Endodermal cell (in vitro differentiated cells): Measurements from ENCODE around the gene RARG. TPM values are rescaled to one million over a fixed set of nuclear protein-coding genes. Genes with fewer than 3 reads are reported as not detected.

Experiments used
- DNase-seq: peaks from one replicate; pipeline ENCODE4 v3.0.0-alpha.2; 2017
- H3K27ac ChIP-seq: 2 replicates; pipeline ENCODE4 v1.5.1; 2013; ENCODE audit warnings: mild to moderate bottlenecking, low read depth, low read length, moderate library complexity
- H3K27me3 ChIP-seq: 2 replicates; pipeline ENCODE4 v1.6.1; 2013; ENCODE audit warnings: mild to moderate bottlenecking, low read length, moderate library complexity; ENCODE audit not compliant: insufficient read depth, control insufficient read depth, poor library complexity, severe bottlenecking
- H3K36me3 ChIP-seq: 2 replicates; pipeline ENCODE4 v1.7.0; 2013; ENCODE audit warnings: mild to moderate bottlenecking, low read length, moderate library complexity; ENCODE audit not compliant: control insufficient read depth, insufficient read depth
- H3K4me1 ChIP-seq: one replicate; pipeline ENCODE4 v1.7.0; 2013; ENCODE audit warnings: low read length; ENCODE audit not compliant: control insufficient read depth, insufficient read depth
- H3K4me3 ChIP-seq: 2 replicates; pipeline ENCODE4 v1.5.1; 2013; ENCODE audit warnings: mild to moderate bottlenecking, low read length, moderate library complexity
- H3K9ac ChIP-seq: 2 replicates; pipeline ENCODE4 v1.6.1; 2013; ENCODE audit warnings: mild to moderate bottlenecking, low read length, moderate library complexity; ENCODE audit not compliant: poor library complexity, severe bottlenecking; ENCODE audit errors: extremely low read depth
- H3K9me3 ChIP-seq: 2 replicates; pipeline ENCODE4 v1.6.1; 2013; ENCODE audit warnings: mild to moderate bottlenecking, low read length, moderate library complexity; ENCODE audit not compliant: control insufficient read depth
- H3K27ac Mint-ChIP-seq: 2 replicates; pipeline ENCODE4 v1.8.0; 2020; ENCODE audit warnings: mixed read lengths
- H3K27me3 Mint-ChIP-seq: 2 replicates; pipeline ENCODE4 v1.8.0; 2021; ENCODE audit warnings: mild to moderate bottlenecking, mixed read lengths; ENCODE audit not compliant: insufficient read depth
- H3K36me3 Mint-ChIP-seq: 2 replicates; pipeline ENCODE4 v1.8.0; 2020; ENCODE audit warnings: low read depth, mixed read lengths
- H3K4me1 Mint-ChIP-seq: 2 replicates; pipeline ENCODE4 v1.8.0; 2020; ENCODE audit warnings: mixed read lengths
- H3K4me3 Mint-ChIP-seq: 2 replicates; pipeline ENCODE4 v1.8.0; 2020; ENCODE audit warnings: mild to moderate bottlenecking, moderate library complexity, mixed read lengths
- H3K9me3 Mint-ChIP-seq: 2 replicates; pipeline ENCODE4 v1.8.0; 2020; ENCODE audit warnings: mild to moderate bottlenecking, mixed read lengths
- WGBS, 2 experiments: methylation state at CpG; one replicate each; pipeline versions ENCODE4 v1.1.5 to v1.1.7; 2013; ENCODE audit warnings: missing lambda C conversion rate in 2 of 2, mixed read lengths in 1 of 2; ENCODE audit not compliant: insufficient coverage in 1 of 2, insufficient read length in 1 of 2; 5-methylcytosine and 5-hydroxymethylcytosine counted together
- total RNA-seq, 2 donors: library from RNA; stranded (reverse); fragmentation: NEBNext Ultra II Directional in 1 of 2; extraction: Animal tissue kit (Norgen Biotek cat#: 25700) in 1 of 2; gene quantifications; 2 replicates in 1 of 2; 3 replicates in 1 of 2; pipeline ENCODE4 v1.2.1, GENCODE V29; 2021
- TF ChIP-seq, protein P1 (sequence below): fragments of 200-600 bp; sonication (generic); conservative IDR thresholded peaks from 2 replicates; pipeline ENCODE4 v1.5.0; 2021; ENCODE audit warnings: antibody characterized with exemption, mild to moderate bottlenecking

The RARG gene
- total RNA-seq, 2 donors from 2014 or later = 19.5 to 26.8 TPM

GRCh38 chr12:53277981-53278380, 46.0 kb upstream of the RARG start:
- H3K9me3 Mint-ChIP-seq = no peaks in the 10 kb centered on the region
- no peaks in the 10 kb centered on the region for H3K27me3 Mint-ChIP-seq
- no peaks in the 10 kb centered on the region for H3K9me3 ChIP-seq
- H3K36me3 Mint-ChIP-seq = peaks cover 51% of the 10 kb centered on the region
- H3K4me1 ChIP-seq = no peaks in the 10 kb centered on the region
- TF ChIP-seq, protein P1, sequence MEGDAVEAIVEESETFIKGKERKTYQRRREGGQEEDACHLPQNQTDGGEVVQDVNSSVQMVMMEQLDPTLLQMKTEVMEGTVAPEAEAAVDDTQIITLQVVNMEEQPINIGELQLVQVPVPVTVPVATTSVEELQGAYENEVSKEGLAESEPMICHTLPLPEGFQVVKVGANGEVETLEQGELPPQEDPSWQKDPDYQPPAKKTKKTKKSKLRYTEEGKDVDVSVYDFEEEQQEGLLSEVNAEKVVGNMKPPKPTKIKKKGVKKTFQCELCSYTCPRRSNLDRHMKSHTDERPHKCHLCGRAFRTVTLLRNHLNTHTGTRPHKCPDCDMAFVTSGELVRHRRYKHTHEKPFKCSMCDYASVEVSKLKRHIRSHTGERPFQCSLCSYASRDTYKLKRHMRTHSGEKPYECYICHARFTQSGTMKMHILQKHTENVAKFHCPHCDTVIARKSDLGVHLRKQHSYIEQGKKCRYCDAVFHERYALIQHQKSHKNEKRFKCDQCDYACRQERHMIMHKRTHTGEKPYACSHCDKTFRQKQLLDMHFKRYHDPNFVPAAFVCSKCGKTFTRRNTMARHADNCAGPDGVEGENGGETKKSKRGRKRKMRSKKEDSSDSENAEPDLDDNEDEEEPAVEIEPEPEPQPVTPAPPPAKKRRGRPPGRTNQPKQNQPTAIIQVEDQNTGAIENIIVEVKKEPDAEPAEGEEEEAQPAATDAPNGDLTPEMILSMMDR = no peak
- no peaks in the 10 kb centered on the region for H3K27me3 ChIP-seq
- 96 to 100% methylated on average over 9 of the region's 9 CpGs for WGBS, 2 experiments
- H3K27ac ChIP-seq = no peak overlapping the region
- H3K9ac ChIP-seq = no peak overlapping the region
- no peaks in the 10 kb centered on the region for H3K4me1 Mint-ChIP-seq
- H3K36me3 ChIP-seq = peaks cover 65% of the 10 kb centered on the region
- no peak overlapping the region for H3K27ac Mint-ChIP-seq
- H3K4me3 Mint-ChIP-seq = no peak overlapping the region
- no peak for DNase-seq
- no peak overlapping the region for H3K4me3 ChIP-seq

- peaks cover 50% of the 10 kb centered on the region for H3K36me3 Mint-ChIP-seq
- Histone ChIP-seq H3K9ac (no peak overlapping the region), H3K4me3 (no peak overlapping the region), H3K9me3 (no peaks in the 10 kb centered on the region), H3K4me1 (no peaks in the 10 kb centered on the region), H3K36me3 (peaks cover 52% of the 10 kb centered on the region), H3K27me3 (no peaks in the 10 kb centered on the region), H3K27ac (no peak overlapping the region)
- DNase-seq = no peak
- H3K4me1 Mint-ChIP-seq = no peaks in the 10 kb centered on the region
- WGBS, 2 experiments = 93 to 96% methylated on average over 11 of the region's 11 CpGs
- H3K27me3 Mint-ChIP-seq = no peaks in the 10 kb centered on the region
- no peak overlapping the region for H3K27ac Mint-ChIP-seq
- TF ChIP-seq, protein P1 = no peak
- H3K4me3 Mint-ChIP-seq = no peak overlapping the region
- no peaks in the 10 kb centered on the region for H3K9me3 Mint-ChIP-seq
Observed at GRCh38 chr12:53276511-53276910, 44.5 kb upstream of the RARG start.

- Histone ChIP-seq H3K36me3 (peaks cover 37% of the 10 kb centered on the region), H3K9ac (no peak overlapping the region), H3K9me3 (no peaks in the 10 kb centered on the region), H3K4me3 (no peak overlapping the region), H3K4me1 (peaks cover 3% of the 10 kb centered on the region), H3K27me3 (no peaks in the 10 kb centered on the region), H3K27ac (no peak overlapping the region)
- 94 to 97% methylated on average over 3 to 5 of the region's 5 CpGs for whole genome bisulfite sequencing, 2 experiments
- no peaks in the 10 kb centered on the region for H3K9me3 Mint-ChIP-seq
- H3K4me3 Mint-ChIP-seq = no peak overlapping the region
- TF ChIP-seq, protein P1 = no peak
- peak; percentile 55 for DNase-seq
- peaks cover 2% of the 10 kb centered on the region for H3K4me1 Mint-ChIP-seq
- no peak overlapping the region for H3K27ac Mint-ChIP-seq
- no peaks in the 10 kb centered on the region for H3K27me3 Mint-ChIP-seq
- H3K36me3 Mint-ChIP-seq = peaks cover 45% of the 10 kb centered on the region
Observed at GRCh38 chr12:53274445-53274844, 42.4 kb upstream of the RARG start.
